Upper lobe of right lung (tissue), 1 donor: ENCODE results near the gene TMEM134. TPM values are rescaled to one million over a fixed set of nuclear protein-coding genes. Genes with fewer than 3 reads are reported as not detected.
"Not testable (repeated sequence)": the region's sequence is repeated elsewhere in the genome, so short reads cannot be mapped to it uniquely, and the experiment has no call there.

Source experiments
- ATAC-seq: fragments of 200-7000 bp; cut with Tn5 transposase; one replicate; pipeline ENCODE4 v1.9.1; 2020; ENCODE audit warnings: mild to moderate bottlenecking, moderate library complexity
- DNase-seq: peaks from one replicate; pipeline ENCODE4 v3.0.0-alpha.2; 2020
- H3K27ac ChIP-seq: fragments of 200-600 bp; one replicate; pipeline ENCODE4 v1.8.0; 2022
- H3K27me3 ChIP-seq: fragments of 200-600 bp; one replicate; pipeline ENCODE4 v1.8.0; 2022; ENCODE audit warnings: mild to moderate bottlenecking
- H3K36me3 ChIP-seq: fragments of 200-600 bp; one replicate; pipeline ENCODE4 v1.8.0; 2022
- H3K4me1 ChIP-seq: fragments of 200-600 bp; one replicate; pipeline ENCODE4 v1.8.0; 2022
- H3K4me3 ChIP-seq: fragments of 200-600 bp; one replicate; pipeline ENCODE4 v1.8.0; 2022; ENCODE audit warnings: mild to moderate bottlenecking
- H3K9me3 ChIP-seq: fragments of 200-600 bp; one replicate; pipeline ENCODE4 v1.8.0; 2022
- intact Hi-C: fragments of 100-400 bp; cut with DNase I; formaldehyde crosslinking; loops from one replicate; pipeline ENCODE4 v1.11.0; 2022
- long read RNA-seq: library from polyadenylated mRNA; unstranded; transcript quantifications from one replicate; pipeline ENCODE4 v2.0.0, GENCODE V29; 2021
- total RNA-seq: library from RNA; stranded (reverse); fragmentation: NEBNext Ultra II Directional; extraction: Animal tissue kit (Norgen Biotek cat#: 25700); gene quantifications from one replicate; pipeline ENCODE4 v1.2.1, GENCODE V29; 2021
- TF ChIP-seq, protein P1 (sequence below): fragments of 200-600 bp; IDR thresholded peaks from one replicate; pipeline ENCODE4 v1.8.0; 2022; ENCODE audit warnings: antibody characterized with exemption
- donor health status: DM: no; HTN: yes; CAD: no; lungs with severe emphysema.

TMEM134 gene
- 46.9 TPM for total RNA-seq
- long read RNA-seq, transcript TMEM134-201 (7 exons, 3,534 nt) = major isoform, 27 of 47 reads
- long read RNA-seq, partial matches to known transcripts = 1 of 47 reads
- long read RNA-seq, other reads (novel, unspliced or antisense) = 16 of 47 reads

DNA sequence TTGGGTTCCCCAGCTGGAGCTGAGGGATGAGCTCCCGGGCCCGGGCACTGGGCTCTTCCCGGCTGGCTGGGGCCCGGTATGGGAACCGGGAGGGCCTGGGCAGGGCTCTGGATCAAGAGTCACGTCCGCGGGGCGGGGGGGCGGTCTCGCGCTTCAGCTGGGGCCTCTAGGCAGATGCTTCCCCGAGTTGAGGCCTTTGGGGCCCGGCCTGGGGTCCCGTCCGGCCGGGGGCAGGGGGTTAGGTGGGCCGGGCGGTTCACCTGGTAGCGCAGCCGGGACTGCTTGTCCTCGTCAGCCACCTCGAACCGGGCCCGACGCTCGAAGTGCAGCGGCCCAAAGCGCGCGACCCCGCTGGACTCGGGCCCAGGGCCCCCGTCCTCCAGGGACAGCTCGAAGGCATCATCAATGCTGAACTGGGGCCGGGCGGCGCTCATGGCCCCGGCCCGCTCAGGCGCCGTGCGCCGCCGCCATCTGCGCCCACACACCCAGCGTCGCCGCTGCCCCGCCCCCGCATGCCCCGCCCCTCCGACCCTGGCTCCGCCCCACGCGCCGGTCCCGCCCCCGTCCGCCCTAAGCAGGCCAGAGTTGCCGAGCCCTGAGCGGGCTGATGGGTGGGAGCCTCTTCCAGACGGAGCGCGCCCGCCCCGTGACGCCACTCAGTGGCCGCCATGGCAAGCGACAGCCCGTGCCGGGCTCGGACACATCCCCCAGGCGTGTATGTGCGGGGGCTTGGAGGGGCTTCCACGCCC is at the start of gene TMEM134:
TMEM134 (minus strand) TSS at position 493 of the 749 bp plus-strand sequence; CDS start at position 434, 59 bp downstream.
- Histone ChIP-seq H3K9me3 (no peaks in the 10 kb centered on the region), H3K27me3 (no peaks in the 10 kb centered on the region), H3K4me3 (peak within 1 kb of the TSS; percentile 97), H3K36me3 (no peaks in the 10 kb centered on the region), H3K27ac (peak within 1 kb of the TSS; percentile 93), H3K4me1 (peaks cover 22% of the 10 kb centered on the region)
- ATAC-seq = peak; percentile 92
- intact Hi-C loops = no loop called here
- TF ChIP-seq, protein P1, sequence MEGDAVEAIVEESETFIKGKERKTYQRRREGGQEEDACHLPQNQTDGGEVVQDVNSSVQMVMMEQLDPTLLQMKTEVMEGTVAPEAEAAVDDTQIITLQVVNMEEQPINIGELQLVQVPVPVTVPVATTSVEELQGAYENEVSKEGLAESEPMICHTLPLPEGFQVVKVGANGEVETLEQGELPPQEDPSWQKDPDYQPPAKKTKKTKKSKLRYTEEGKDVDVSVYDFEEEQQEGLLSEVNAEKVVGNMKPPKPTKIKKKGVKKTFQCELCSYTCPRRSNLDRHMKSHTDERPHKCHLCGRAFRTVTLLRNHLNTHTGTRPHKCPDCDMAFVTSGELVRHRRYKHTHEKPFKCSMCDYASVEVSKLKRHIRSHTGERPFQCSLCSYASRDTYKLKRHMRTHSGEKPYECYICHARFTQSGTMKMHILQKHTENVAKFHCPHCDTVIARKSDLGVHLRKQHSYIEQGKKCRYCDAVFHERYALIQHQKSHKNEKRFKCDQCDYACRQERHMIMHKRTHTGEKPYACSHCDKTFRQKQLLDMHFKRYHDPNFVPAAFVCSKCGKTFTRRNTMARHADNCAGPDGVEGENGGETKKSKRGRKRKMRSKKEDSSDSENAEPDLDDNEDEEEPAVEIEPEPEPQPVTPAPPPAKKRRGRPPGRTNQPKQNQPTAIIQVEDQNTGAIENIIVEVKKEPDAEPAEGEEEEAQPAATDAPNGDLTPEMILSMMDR = peak; percentile 46
- DNase-seq = peak; percentile 97

DNA sequence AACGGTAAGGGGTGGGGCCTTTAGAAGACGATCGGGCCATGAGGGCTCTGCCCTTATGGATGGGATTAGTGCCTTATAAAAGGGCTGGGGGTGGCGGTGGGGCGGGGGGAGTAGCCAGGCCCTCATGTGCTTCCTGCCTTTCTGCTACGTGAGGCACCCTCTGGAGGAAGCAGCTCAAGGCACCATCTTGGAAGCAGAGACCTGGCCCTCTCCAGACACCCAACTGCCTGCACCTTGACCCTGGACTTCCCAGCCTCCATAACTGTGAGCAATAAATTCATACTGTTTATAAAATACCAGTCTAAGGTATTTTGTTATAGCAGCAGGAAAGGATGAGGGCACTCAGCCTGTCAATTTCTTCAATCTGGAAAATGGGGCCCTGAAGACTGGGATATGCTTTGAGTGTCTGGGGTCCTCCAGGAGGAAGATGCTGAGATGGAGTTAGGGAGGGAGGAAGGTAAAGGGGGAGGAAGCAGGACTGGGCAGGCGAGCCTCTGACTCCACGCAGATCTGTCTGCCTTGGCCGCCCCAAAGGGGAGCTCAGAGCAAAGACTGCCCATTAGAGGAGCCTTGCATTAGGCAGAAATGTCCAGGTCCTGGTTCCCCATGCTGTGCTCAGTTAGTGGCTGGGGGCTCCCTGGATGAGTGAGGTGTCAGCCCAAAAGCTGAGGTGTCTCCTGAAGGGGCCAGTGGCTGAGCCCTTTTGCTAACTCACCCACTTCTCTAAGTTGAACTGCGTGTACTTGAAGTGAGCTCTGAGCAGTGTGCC is 48.9 kb upstream of the TMEM134 start:
- intact Hi-C loops = no loop called here
- TF ChIP-seq, protein P1 = no peak
- no peak for ATAC-seq

GRCh38 chr11:67516806-67517205 is 47.8 kb upstream of the TMEM134 start:
- H3K27me3 ChIP-seq = no peaks in the 10 kb centered on the region
- no peak for ATAC-seq
- H3K27ac ChIP-seq = no peak overlapping the region
- H3K36me3 ChIP-seq = no peaks in the 10 kb centered on the region
- no peaks in the 10 kb centered on the region for H3K4me1 ChIP-seq
- H3K4me3 ChIP-seq = no peak overlapping the region
- no peaks in the 10 kb centered on the region for H3K9me3 ChIP-seq
- intact Hi-C loops = no loop called here
- TF ChIP-seq, protein P1 = no peak
- DNase-seq = no peak

More for the DNA sequence above, 48.9 kb upstream of the TMEM134 start:
- Histone ChIP-seq H3K4me3 (no peak overlapping the region), H3K9me3 (no peaks in the 10 kb centered on the region), H3K4me1 (no peaks in the 10 kb centered on the region), H3K27me3 (no peaks in the 10 kb centered on the region), H3K27ac (no peak overlapping the region), H3K36me3 (no peaks in the 10 kb centered on the region)
- no peak for DNase-seq

DNA sequence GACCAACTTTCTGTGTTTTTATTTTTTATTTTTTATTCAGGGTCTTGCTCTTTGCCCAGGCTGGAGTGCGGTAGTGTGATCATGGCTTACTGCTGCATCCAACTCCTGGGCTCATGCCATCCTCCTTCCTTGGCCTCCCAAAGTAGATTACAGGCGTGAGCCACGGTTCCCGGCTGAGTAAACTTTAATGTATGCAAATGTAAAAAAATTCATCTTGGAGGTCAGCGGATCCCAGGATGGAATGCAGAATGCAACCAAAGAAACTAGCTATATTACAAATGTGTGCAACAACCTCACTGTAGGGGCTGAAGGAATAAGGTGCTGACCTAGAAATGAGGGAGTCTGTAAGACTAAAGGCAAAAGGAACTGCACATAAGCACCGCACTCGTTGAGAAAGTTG is 45.1 kb upstream of the TMEM134 start:
- no peaks in the 10 kb centered on the region for H3K9me3 ChIP-seq
- no peak overlapping the region for H3K27ac ChIP-seq
- H3K4me1 ChIP-seq = peaks cover 1% of the 10 kb centered on the region
- intact Hi-C loops = no loop called here
- TF ChIP-seq, protein P1 = no peak
- ATAC-seq (no peak), DNase-seq (no peak)
- no peaks in the 10 kb centered on the region for H3K36me3 ChIP-seq
- H3K4me3 ChIP-seq = no peak overlapping the region
- H3K27me3 ChIP-seq = no peaks in the 10 kb centered on the region

- ATAC-seq, H3K27me3 ChIP-seq, H3K4me3 ChIP-seq, H3K9me3 ChIP-seq, H3K27ac ChIP-seq, H3K36me3 ChIP-seq, DNase-seq, intact Hi-C loops: not testable (repeated sequence)
- H3K4me1 ChIP-seq = peaks cover 15% of the 10 kb centered on the region
Measured at GRCh38 chr11:67511558-67511957, 42.5 kb upstream of the TMEM134 start.

GRCh38 chr11:67510023-67510345 is 40.9 kb upstream of the TMEM134 start:
- TF ChIP-seq, protein P1 = no peak
- DNase-seq = no peak
- intact Hi-C loops = no loop called here
- Histone ChIP-seq H3K27ac (no peak overlapping the region), H3K4me1 (peaks cover 28% of the 10 kb centered on the region), H3K4me3 (no peak overlapping the region), H3K9me3 (no peaks in the 10 kb centered on the region), H3K27me3 (no peaks in the 10 kb centered on the region), H3K36me3 (peaks cover 7% of the 10 kb centered on the region)
- no peak for ATAC-seq
